K562 (cell line): Measurements from ENCODE around the gene DYSF.

Source experiments
- CHD2 ChIP-seq: IDR thresholded peaks from 2 replicates; pipeline ENCODE4 v1.6.1; 2011; ENCODE audit warnings: low read depth, low read length
- CTCF ChIP-seq, 3 experiments: IDR thresholded peaks in 2 of 3; conservative IDR thresholded peaks in 1 of 3; 2 replicates each; pipeline ENCODE4 v1.5.1; 2011 to 2012; ENCODE audit warnings: low read length in 3 of 3, mild to moderate bottlenecking in 3 of 3, control low read depth in 2 of 3, improper control_type of control experiment in 1 of 3, inconsistent platforms in 1 of 3, low read depth in 1 of 3, mixed read lengths in 1 of 3, moderate library complexity in 1 of 3; ENCODE audit not compliant: insufficient read depth in 2 of 3
- EZH2 ChIP-seq: IDR thresholded peaks from 2 replicates; pipeline ENCODE4 v1.6.1; 2012; ENCODE audit warnings: low read depth, mild to moderate bottlenecking, inconsistent platforms, low read length, borderline replicate concordance
- MXI1 ChIP-seq: IDR thresholded peaks from 2 replicates; pipeline ENCODE4 v1.6.1; 2011; ENCODE audit warnings: low read depth, mild to moderate bottlenecking, improper control_type of control experiment, low read length
- MYNN ChIP-seq, 2 experiments: sonication (generic); formaldehyde crosslinking in 1 of 2; IDR thresholded peaks; 2 replicates each; pipeline versions ENCODE4 v1.5.0 to v1.6.1; 2016 to 2020; ENCODE audit warnings: antibody characterized with exemption in 1 of 2, missing genetic modification reagents in 1 of 2
- NR3C1 ChIP-seq: sonication (generic); formaldehyde crosslinking; IDR thresholded peaks from 2 replicates; pipeline ENCODE4 v1.8.1; 2022; ENCODE audit warnings: missing genetic modification reagents
- TRIM24 ChIP-seq, 2 experiments: fragments of 450-650 bp; IDR thresholded peaks; 2 replicates each; pipeline ENCODE4 v1.6.1; 2016
- TF ChIP-seq, protein P1 (sequence below): IDR thresholded peaks from 2 replicates; pipeline ENCODE4 v1.6.1; 2016; ENCODE audit warnings: missing genetic modification characterization, missing compliant biosample characterization

- TF ChIP-seq MXI1, result no peak
- TF ChIP-seq TRIM24 (IDR thresholded peaks at IDR 0.05), result no peak
- no peak for TF ChIP-seq CHD2
- TF ChIP-seq NR3C1 (CRISPR knock-in tag), result no peak
- TF ChIP-seq MYNN (IDR thresholded peaks at IDR 0.05), result no peak
- no peak for TF ChIP-seq MYNN (CRISPR knock-in tag; IDR thresholded peaks at IDR 0.05)
- TF ChIP-seq EZH2, result no peak
- TF ChIP-seq CTCF (IDR thresholded peaks at IDR 0.05 in 2 of 3, conservative IDR thresholded peaks at IDR 0.05 in 1 of 3; ENCODE audit: insufficient read depth in 2 of 3, low read depth in 1 of 3, low read length in 3 of 3), result no peak
- TF ChIP-seq, protein P1, sequence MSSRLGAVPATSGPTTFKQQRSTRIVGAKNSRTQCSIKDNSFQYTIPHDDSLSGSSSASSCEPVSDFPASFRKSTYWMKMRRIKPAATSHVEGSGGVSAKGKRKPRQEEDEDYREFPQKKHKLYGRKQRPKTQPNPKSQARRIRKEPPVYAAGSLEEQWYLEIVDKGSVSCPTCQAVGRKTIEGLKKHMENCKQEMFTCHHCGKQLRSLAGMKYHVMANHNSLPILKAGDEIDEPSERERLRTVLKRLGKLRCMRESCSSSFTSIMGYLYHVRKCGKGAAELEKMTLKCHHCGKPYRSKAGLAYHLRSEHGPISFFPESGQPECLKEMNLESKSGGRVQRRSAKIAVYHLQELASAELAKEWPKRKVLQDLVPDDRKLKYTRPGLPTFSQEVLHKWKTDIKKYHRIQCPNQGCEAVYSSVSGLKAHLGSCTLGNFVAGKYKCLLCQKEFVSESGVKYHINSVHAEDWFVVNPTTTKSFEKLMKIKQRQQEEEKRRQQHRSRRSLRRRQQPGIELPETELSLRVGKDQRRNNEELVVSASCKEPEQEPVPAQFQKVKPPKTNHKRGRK (tag), result no peak
Measured at GRCh38 chr2:71639735-71640134, 186.4 kb downstream of the DYSF start.
